ENCODE measurements around the gene PPT2. TPM values are rescaled to one million over a fixed set of nuclear protein-coding genes. Genes with fewer than 3 reads are reported as not detected.
"Not testable (repeated sequence)": the region's sequence is repeated elsewhere in the genome, so short reads cannot be mapped to it uniquely, and the experiment has no call there.

The PPT2 gene
- total and polyA plus RNA-seq, 2 experiments from 2014 or later = 8.9 to 20.6 TPM

DNA sequence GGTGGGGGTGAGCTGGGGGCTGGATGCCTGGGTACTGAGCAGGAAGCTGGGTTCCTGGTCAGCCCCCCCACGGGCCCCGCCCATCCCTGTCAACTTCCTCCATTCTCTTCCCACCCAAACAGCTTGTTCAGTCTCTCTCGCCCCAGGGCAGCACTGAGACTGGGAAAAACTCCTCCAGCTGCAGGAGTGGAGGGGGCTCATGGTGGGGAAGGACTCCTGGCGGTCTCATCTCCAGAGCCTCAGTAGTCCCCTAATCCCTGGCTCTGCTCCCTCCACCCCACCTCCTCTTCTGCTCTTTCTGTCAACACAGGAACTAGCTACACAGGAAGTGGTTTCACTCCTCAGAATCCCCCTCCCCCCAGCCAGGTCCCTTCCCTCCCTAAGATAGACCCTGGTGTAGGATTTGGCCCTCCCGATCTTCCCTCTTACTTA is 38.7 kb downstream of the PPT2 start, which contains the start of gene GPSM3:
Gene GPSM3, minus strand, starts transcription at position 36 of the 432 bp plus-strand sequence. CDS start 130 bp downstream, outside the sequence.
- Histone ChIP-seq H3K36me3 (ENCODE audit: insufficient read depth) (peaks cover under 1% of the 10 kb centered on the region; the same call in 1 of the 2 replicates), H4K20me1 (replicated peaks; ENCODE audit: insufficient read depth) (no peaks in the 10 kb centered on the region), H2AFZ (no peak within 1 kb of the TSS), H3K9me2 (ENCODE audit: insufficient read depth) (no peaks in the 10 kb centered on the region), H3K4me1 (ENCODE audit: insufficient read depth) (peaks cover 59% of the 10 kb centered on the region), H3K27ac (ENCODE audit: low read depth) (0 out of 2 replicates have a peak within 1 kb of the TSS, but pooled peaks have one; percentile 28), H3K4me2 (peak within 1 kb of the TSS; percentile 78), H3F3A (replicated peaks; ENCODE audit: low read depth) (peaks cover 21% of the 10 kb centered on the region), H3K79me2 (replicated peaks; ENCODE audit: insufficient read depth) (peaks cover 12% of the 10 kb centered on the region), H3K27me3 (ENCODE audit: insufficient read depth) (no peaks in the 10 kb centered on the region), H3K4me3 (peak within 1 kb of the TSS; percentile 43)
- Mint-ChIP-seq H3K27me3 (ENCODE audit: insufficient read depth, low read depth, poor library complexity) (peaks cover 28% of the 10 kb centered on the region), H3K9me3 (no peaks in the 10 kb centered on the region; the same call in 2 of the 3 replicates), H3K27ac (peak within 1 kb of the TSS; percentile 81), H3K36me3 (ENCODE audit: low read depth) (peaks cover 14% of the 10 kb centered on the region), H3K4me3 (peak within 1 kb of the TSS; percentile 54), H3K4me1 (peaks cover 67% of the 10 kb centered on the region)
- ATAC-seq = no peak
- DNase-seq (ENCODE audit: low spot score) = peak; percentile 85
- no peak for TF ChIP-seq POLR2AphosphoS5 (IDR thresholded peaks at IDR 0.05; ENCODE audit: low read depth)
- TF ChIP-seq, protein P1, sequence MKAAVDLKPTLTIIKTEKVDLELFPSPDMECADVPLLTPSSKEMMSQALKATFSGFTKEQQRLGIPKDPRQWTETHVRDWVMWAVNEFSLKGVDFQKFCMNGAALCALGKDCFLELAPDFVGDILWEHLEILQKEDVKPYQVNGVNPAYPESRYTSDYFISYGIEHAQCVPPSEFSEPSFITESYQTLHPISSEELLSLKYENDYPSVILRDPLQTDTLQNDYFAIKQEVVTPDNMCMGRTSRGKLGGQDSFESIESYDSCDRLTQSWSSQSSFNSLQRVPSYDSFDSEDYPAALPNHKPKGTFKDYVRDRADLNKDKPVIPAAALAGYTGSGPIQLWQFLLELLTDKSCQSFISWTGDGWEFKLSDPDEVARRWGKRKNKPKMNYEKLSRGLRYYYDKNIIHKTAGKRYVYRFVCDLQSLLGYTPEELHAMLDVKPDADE (IDR thresholded peaks at IDR 0.05) = 0 out of 2 replicates have a peak, but pooled peaks have one; percentile 36

DNA sequence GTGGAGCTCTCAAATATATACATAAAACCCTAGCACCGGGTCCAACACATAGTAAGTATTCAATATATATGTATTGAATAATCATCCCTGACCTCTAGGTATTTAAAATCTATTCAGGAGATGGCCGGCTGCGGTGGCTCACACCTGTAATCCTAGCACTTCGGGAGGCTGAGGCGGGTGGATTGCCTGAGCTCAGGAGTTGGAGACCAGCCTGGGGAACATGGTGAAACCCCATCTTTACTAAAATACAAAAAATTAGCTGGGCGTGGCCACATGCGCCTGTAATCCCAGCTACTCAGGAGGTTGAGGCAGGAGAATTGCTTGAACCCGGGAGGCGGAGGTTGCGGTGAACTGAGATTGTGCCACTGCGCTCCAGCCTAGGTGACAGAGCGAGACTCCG is 39.2 kb downstream of the PPT2 start:
- not testable (repeated sequence) for ATAC-seq; H3K9me3 Mint-ChIP-seq; H3K27me3 ChIP-seq (ENCODE audit: insufficient read depth); DNase-seq (ENCODE audit: low spot score); H3K9me2 ChIP-seq (ENCODE audit: insufficient read depth); H3K36me3 ChIP-seq (ENCODE audit: insufficient read depth); H4K20me1 ChIP-seq (replicated peaks; ENCODE audit: insufficient read depth); H2AFZ ChIP-seq
- Histone ChIP-seq H3F3A (replicated peaks; ENCODE audit: low read depth) (peaks cover 21% of the 10 kb centered on the region), H3K27ac (ENCODE audit: low read depth) (0 out of 2 replicates have a peak overlapping the region, but pooled peaks have one; percentile 28), H3K79me2 (replicated peaks; ENCODE audit: insufficient read depth) (peaks cover 12% of the 10 kb centered on the region), H3K4me3 (peak overlapping the region; percentile 43), H3K4me2 (peak overlapping the region; percentile 78), H3K4me1 (ENCODE audit: insufficient read depth) (peaks cover 61% of the 10 kb centered on the region)
- Mint-ChIP-seq H3K36me3 (ENCODE audit: low read depth) (peaks cover 11% of the 10 kb centered on the region), H3K4me1 (peaks cover 66% of the 10 kb centered on the region), H3K27ac (peak overlapping the region; percentile 81), H3K27me3 (ENCODE audit: insufficient read depth, low read depth, poor library complexity) (peaks cover 27% of the 10 kb centered on the region), H3K4me3 (peak overlapping the region; percentile 54; the same call in 1 of the 3 replicates)

DNA sequence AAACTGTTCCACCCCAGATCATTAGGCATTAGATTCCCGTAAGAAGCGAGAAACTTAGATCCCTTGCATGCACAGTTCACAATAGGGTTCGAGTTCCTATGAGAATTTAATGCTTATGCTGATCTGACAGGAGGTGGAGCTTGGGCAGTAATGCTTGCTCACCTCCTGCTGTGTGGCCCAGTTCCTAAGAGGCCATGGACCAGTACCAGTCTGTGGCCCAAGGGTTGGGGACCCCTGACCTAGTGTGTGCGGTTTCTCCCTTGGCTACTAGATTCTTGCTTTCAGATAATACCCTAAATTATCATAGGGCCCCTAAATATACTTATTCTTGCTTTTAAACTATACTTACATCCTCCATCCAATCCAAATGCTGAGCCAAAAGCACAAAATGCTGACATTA is 40.4 kb downstream of the PPT2 start:
- H3K4me1 ChIP-seq (ENCODE audit: insufficient read depth) = peaks cover 55% of the 10 kb centered on the region
- peaks cover 21% of the 10 kb centered on the region for H3F3A ChIP-seq (replicated peaks; ENCODE audit: low read depth)
- peak overlapping the region; percentile 99; the same call in 1 of the 2 replicates for H3K27ac Mint-ChIP-seq
- peak overlapping the region; percentile 75 for H3K4me2 ChIP-seq
- peaks cover 19% of the 10 kb centered on the region for H3K27me3 Mint-ChIP-seq (ENCODE audit: insufficient read depth, low read depth, poor library complexity)
- peak overlapping the region; percentile 95 for H3K4me3 Mint-ChIP-seq
- ATAC-seq (no peak), DNase-seq (ENCODE audit: low spot score) (no peak)
- peaks cover 3% of the 10 kb centered on the region; the same call in 1 of the 2 replicates for H3K79me2 ChIP-seq (replicated peaks; ENCODE audit: insufficient read depth)
- no peaks in the 10 kb centered on the region for H3K36me3 ChIP-seq (ENCODE audit: insufficient read depth)
- peak overlapping the region; percentile 49; the same call in 1 of the 2 replicates for H3K4me3 ChIP-seq
- H3K27me3 ChIP-seq (ENCODE audit: insufficient read depth) = no peaks in the 10 kb centered on the region
- no peaks in the 10 kb centered on the region for H3K9me2 ChIP-seq (ENCODE audit: insufficient read depth)
- peaks cover 57% of the 10 kb centered on the region for H3K4me1 Mint-ChIP-seq
- no peaks in the 10 kb centered on the region for H4K20me1 ChIP-seq (replicated peaks; ENCODE audit: insufficient read depth)
- no peaks in the 10 kb centered on the region for H3K36me3 Mint-ChIP-seq (ENCODE audit: low read depth)
- no peaks in the 10 kb centered on the region; the same call in 2 of the 3 replicates for H3K9me3 Mint-ChIP-seq
- H2AFZ ChIP-seq = no peak overlapping the region
- H3K27ac ChIP-seq (ENCODE audit: low read depth) = peak overlapping the region; percentile 97; the same call in 1 of the 2 replicates
- no peak for TF ChIP-seq ZNF114 (CRISPR knock-in tag; IDR thresholded peaks at IDR 0.05)
- no peak for TF ChIP-seq CREB1 (CRISPR knock-in tag; IDR thresholded peaks at IDR 0.05; ENCODE audit: low read depth)
- TF ChIP-seq ZNF331 (CRISPR knock-in tag; IDR thresholded peaks at IDR 0.05; ENCODE audit: low read depth) = no peak
- no peak for TF ChIP-seq JUNB (IDR thresholded peaks at IDR 0.05; ENCODE audit: unreplicated experiment)
- no peak for TF ChIP-seq EZH2 (IDR thresholded peaks at IDR 0.05; ENCODE audit: low read depth, unreplicated experiment)
- TF ChIP-seq STAT1 (IDR thresholded peaks at IDR 0.05; ENCODE audit: unreplicated experiment) = no peak
- TF ChIP-seq, protein P2, sequence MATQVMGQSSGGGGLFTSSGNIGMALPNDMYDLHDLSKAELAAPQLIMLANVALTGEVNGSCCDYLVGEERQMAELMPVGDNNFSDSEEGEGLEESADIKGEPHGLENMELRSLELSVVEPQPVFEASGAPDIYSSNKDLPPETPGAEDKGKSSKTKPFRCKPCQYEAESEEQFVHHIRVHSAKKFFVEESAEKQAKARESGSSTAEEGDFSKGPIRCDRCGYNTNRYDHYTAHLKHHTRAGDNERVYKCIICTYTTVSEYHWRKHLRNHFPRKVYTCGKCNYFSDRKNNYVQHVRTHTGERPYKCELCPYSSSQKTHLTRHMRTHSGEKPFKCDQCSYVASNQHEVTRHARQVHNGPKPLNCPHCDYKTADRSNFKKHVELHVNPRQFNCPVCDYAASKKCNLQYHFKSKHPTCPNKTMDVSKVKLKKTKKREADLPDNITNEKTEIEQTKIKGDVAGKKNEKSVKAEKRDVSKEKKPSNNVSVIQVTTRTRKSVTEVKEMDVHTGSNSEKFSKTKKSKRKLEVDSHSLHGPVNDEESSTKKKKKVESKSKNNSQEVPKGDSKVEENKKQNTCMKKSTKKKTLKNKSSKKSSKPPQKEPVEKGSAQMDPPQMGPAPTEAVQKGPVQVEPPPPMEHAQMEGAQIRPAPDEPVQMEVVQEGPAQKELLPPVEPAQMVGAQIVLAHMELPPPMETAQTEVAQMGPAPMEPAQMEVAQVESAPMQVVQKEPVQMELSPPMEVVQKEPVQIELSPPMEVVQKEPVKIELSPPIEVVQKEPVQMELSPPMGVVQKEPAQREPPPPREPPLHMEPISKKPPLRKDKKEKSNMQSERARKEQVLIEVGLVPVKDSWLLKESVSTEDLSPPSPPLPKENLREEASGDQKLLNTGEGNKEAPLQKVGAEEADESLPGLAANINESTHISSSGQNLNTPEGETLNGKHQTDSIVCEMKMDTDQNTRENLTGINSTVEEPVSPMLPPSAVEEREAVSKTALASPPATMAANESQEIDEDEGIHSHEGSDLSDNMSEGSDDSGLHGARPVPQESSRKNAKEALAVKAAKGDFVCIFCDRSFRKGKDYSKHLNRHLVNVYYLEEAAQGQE (IDR thresholded peaks at IDR 0.05; ENCODE audit: unreplicated experiment) = no peak
- TF ChIP-seq, protein P3, sequence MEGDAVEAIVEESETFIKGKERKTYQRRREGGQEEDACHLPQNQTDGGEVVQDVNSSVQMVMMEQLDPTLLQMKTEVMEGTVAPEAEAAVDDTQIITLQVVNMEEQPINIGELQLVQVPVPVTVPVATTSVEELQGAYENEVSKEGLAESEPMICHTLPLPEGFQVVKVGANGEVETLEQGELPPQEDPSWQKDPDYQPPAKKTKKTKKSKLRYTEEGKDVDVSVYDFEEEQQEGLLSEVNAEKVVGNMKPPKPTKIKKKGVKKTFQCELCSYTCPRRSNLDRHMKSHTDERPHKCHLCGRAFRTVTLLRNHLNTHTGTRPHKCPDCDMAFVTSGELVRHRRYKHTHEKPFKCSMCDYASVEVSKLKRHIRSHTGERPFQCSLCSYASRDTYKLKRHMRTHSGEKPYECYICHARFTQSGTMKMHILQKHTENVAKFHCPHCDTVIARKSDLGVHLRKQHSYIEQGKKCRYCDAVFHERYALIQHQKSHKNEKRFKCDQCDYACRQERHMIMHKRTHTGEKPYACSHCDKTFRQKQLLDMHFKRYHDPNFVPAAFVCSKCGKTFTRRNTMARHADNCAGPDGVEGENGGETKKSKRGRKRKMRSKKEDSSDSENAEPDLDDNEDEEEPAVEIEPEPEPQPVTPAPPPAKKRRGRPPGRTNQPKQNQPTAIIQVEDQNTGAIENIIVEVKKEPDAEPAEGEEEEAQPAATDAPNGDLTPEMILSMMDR (conservative IDR thresholded peaks at IDR 0.05; ENCODE audit: low read depth in 2 of 2) = no peak
- TF ChIP-seq, protein P1 (IDR thresholded peaks at IDR 0.05) = no peak
- TF ChIP-seq EZH2phosphoT487 (IDR thresholded peaks at IDR 0.05; ENCODE audit: unreplicated experiment) = no peak

Measured in GM23338 (cell line).